ENCODE results near the gene KLHL25. TPM values are rescaled to one million over a fixed set of nuclear protein-coding genes. Genes with fewer than 3 reads are reported as not detected.

Gene KLHL25
- polyA plus RNA-seq, 1 donor from 2014 or later = 38.9 TPM

DNA sequence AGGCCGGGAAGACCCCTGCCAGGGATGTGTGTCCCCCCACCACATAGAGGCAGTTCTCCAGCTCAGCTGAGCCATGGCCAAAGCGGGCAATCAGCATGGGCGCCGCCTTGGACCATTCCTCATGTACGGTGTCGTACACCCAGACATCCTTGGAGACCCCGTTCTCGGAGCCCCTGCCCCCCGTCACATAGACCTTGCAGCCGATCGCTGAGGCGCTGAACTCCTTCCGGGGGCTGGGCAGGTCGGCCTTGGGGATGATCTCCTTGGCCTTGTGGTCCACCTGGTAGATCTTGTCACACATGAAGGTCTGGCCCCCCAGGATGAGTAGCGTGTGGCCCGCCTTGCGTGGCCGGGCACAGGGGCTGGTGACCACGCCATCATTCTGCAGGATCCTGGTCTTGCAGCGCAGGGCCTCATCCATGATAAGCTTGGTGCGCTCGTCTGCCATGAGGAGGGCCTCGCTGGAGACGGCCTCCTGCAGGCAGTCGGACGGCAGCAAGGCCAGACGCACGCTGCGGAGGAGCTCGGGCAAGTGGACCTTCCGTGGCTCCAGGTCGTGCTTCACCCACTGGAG is 26.0 kb downstream of the KLHL25 start:
- no peak overlapping the region for H3K27ac ChIP-seq (ENCODE audit: low read length)
- H3K9me3 ChIP-seq (ENCODE audit: low read length) = peaks cover 13% of the 10 kb centered on the region
- H3K4me3 ChIP-seq (ENCODE audit: low read length) = no peak overlapping the region
- no peak overlapping the region for H3K9ac ChIP-seq (ENCODE audit: low read length)
- no peak overlapping the region for H3K4me2 ChIP-seq (ENCODE audit: low read length)
- peaks cover 19% of the 10 kb centered on the region for H3K36me3 ChIP-seq (ENCODE audit: insufficient read depth, low read length)
- no peak for TF ChIP-seq RAD21 (conservative IDR thresholded peaks at IDR 0.05)
- TF ChIP-seq POLR2AphosphoS5 (IDR thresholded peaks at IDR 0.05) = no peak
- no peak for TF ChIP-seq EP300 (conservative IDR thresholded peaks at IDR 0.05; ENCODE audit: poor library complexity, severe bottlenecking)
- no peak for TF ChIP-seq TAF1 (IDR thresholded peaks at IDR 0.05; ENCODE audit: low read depth)
- TF ChIP-seq, protein P1, sequence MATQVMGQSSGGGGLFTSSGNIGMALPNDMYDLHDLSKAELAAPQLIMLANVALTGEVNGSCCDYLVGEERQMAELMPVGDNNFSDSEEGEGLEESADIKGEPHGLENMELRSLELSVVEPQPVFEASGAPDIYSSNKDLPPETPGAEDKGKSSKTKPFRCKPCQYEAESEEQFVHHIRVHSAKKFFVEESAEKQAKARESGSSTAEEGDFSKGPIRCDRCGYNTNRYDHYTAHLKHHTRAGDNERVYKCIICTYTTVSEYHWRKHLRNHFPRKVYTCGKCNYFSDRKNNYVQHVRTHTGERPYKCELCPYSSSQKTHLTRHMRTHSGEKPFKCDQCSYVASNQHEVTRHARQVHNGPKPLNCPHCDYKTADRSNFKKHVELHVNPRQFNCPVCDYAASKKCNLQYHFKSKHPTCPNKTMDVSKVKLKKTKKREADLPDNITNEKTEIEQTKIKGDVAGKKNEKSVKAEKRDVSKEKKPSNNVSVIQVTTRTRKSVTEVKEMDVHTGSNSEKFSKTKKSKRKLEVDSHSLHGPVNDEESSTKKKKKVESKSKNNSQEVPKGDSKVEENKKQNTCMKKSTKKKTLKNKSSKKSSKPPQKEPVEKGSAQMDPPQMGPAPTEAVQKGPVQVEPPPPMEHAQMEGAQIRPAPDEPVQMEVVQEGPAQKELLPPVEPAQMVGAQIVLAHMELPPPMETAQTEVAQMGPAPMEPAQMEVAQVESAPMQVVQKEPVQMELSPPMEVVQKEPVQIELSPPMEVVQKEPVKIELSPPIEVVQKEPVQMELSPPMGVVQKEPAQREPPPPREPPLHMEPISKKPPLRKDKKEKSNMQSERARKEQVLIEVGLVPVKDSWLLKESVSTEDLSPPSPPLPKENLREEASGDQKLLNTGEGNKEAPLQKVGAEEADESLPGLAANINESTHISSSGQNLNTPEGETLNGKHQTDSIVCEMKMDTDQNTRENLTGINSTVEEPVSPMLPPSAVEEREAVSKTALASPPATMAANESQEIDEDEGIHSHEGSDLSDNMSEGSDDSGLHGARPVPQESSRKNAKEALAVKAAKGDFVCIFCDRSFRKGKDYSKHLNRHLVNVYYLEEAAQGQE (IDR thresholded peaks at IDR 0.05; ENCODE audit: borderline replicate concordance) = no peak
- TF ChIP-seq SMC3 (conservative IDR thresholded peaks at IDR 0.05; ENCODE audit: poor library complexity) = no peak
- TF ChIP-seq MXI1 (conservative IDR thresholded peaks at IDR 0.05; ENCODE audit: poor library complexity, severe bottlenecking) = no peak
- no peak for TF ChIP-seq EZH2 (IDR thresholded peaks at IDR 0.05; ENCODE audit: borderline replicate concordance, insufficient read depth, low read length, poor library complexity, severe bottlenecking)
- TF ChIP-seq, protein P2, sequence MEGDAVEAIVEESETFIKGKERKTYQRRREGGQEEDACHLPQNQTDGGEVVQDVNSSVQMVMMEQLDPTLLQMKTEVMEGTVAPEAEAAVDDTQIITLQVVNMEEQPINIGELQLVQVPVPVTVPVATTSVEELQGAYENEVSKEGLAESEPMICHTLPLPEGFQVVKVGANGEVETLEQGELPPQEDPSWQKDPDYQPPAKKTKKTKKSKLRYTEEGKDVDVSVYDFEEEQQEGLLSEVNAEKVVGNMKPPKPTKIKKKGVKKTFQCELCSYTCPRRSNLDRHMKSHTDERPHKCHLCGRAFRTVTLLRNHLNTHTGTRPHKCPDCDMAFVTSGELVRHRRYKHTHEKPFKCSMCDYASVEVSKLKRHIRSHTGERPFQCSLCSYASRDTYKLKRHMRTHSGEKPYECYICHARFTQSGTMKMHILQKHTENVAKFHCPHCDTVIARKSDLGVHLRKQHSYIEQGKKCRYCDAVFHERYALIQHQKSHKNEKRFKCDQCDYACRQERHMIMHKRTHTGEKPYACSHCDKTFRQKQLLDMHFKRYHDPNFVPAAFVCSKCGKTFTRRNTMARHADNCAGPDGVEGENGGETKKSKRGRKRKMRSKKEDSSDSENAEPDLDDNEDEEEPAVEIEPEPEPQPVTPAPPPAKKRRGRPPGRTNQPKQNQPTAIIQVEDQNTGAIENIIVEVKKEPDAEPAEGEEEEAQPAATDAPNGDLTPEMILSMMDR (IDR thresholded peaks at IDR 0.05; ENCODE audit: poor library complexity, severe bottlenecking) = no peak
- H3K79me2 ChIP-seq (replicated peaks; ENCODE audit: insufficient read depth, low read length) = peaks cover 53% of the 10 kb centered on the region
- H3F3A ChIP-seq (ENCODE audit: insufficient read depth, low read length, poor library complexity, severe bottlenecking) = no peaks in the 10 kb centered on the region
- H4K20me1 ChIP-seq (ENCODE audit: insufficient read depth) = no peaks in the 10 kb centered on the region
- H3K27me3 ChIP-seq (ENCODE audit: insufficient read depth, low read depth, low read length) = no peaks in the 10 kb centered on the region
- no peak overlapping the region for H2AFZ ChIP-seq (ENCODE audit: low read depth, low read length)
- H3K9me2 ChIP-seq (ENCODE audit: insufficient read depth, low read length) = no peaks in the 10 kb centered on the region

DNA sequence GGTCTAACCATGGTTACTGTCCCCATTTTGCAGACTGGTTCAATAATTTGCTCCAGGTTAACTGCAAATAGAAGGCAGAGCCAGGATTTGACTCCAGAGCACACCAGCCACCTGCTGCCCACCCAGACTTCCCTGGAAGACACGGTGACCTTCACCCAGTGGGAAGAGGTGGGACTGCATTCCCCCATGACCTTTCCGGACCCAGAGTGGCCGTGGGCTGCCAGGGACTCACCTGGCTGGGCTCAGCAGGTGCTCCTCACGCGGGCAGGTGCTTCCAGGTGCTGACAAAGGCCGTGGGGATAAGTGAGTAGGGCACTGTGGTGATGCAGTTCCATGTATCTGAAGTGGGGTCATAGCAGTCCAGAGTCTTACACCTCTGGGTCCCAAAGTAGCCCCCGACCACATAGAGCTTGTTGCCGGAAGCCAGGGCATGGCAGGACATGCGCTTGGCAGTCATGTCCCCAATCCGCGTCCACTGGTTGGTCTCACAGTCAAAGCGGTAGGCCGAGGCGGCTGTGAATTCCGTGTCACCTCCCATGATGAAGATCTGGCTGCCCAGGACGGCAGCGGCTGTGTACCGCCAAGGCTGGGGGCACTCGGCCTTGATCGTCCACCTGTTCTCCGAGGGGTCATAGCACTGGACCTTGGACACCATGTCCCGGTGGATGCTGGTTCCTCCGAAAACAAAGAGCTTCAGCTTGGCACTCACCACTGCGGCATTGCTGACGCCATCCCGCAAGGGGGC is 26.8 kb downstream of the KLHL25 start:
- no peak overlapping the region for H3K27ac ChIP-seq (ENCODE audit: low read length)
- peaks cover 13% of the 10 kb centered on the region for H3K9me3 ChIP-seq (ENCODE audit: low read length)
- H2AFZ ChIP-seq (ENCODE audit: low read depth, low read length) = no peak overlapping the region
- H3K79me2 ChIP-seq (replicated peaks; ENCODE audit: insufficient read depth, low read length) = peaks cover 49% of the 10 kb centered on the region
- no peaks in the 10 kb centered on the region for H4K20me1 ChIP-seq (ENCODE audit: insufficient read depth)
- no peak overlapping the region for H3K4me2 ChIP-seq (ENCODE audit: low read length)
- no peak for TF ChIP-seq MXI1 (conservative IDR thresholded peaks at IDR 0.05; ENCODE audit: poor library complexity, severe bottlenecking)
- TF ChIP-seq, protein P1 (IDR thresholded peaks at IDR 0.05; ENCODE audit: borderline replicate concordance) = no peak
- no peak for TF ChIP-seq TAF1 (IDR thresholded peaks at IDR 0.05; ENCODE audit: low read depth)
- TF ChIP-seq SMC3 (conservative IDR thresholded peaks at IDR 0.05; ENCODE audit: poor library complexity) = no peak
- no peak for TF ChIP-seq EZH2 (IDR thresholded peaks at IDR 0.05; ENCODE audit: borderline replicate concordance, insufficient read depth, low read length, poor library complexity, severe bottlenecking)
- TF ChIP-seq RAD21 (conservative IDR thresholded peaks at IDR 0.05) = no peak
- TF ChIP-seq, protein P2 (IDR thresholded peaks at IDR 0.05; ENCODE audit: poor library complexity, severe bottlenecking) = no peak
- no peak for TF ChIP-seq POLR2AphosphoS5 (IDR thresholded peaks at IDR 0.05)
- TF ChIP-seq EP300 (conservative IDR thresholded peaks at IDR 0.05; ENCODE audit: poor library complexity, severe bottlenecking) = no peak
- no peak overlapping the region for H3K9ac ChIP-seq (ENCODE audit: low read length)
- no peaks in the 10 kb centered on the region for H3F3A ChIP-seq (ENCODE audit: insufficient read depth, low read length, poor library complexity, severe bottlenecking)
- H3K36me3 ChIP-seq (ENCODE audit: insufficient read depth, low read length) = peaks cover 19% of the 10 kb centered on the region
- no peak overlapping the region for H3K4me3 ChIP-seq (ENCODE audit: low read length)
- H3K9me2 ChIP-seq (ENCODE audit: insufficient read depth, low read length) = no peaks in the 10 kb centered on the region
- H3K27me3 ChIP-seq (ENCODE audit: insufficient read depth, low read depth, low read length) = no peaks in the 10 kb centered on the region

Data from neural cell (in vitro differentiated cells).